ENCODE measurements around the gene USP9X.
"Not testable (repeated sequence)": the region's sequence is repeated elsewhere in the genome, so short reads cannot be mapped to it uniquely, and the experiment has no call there.

The USP9X gene

DNA sequence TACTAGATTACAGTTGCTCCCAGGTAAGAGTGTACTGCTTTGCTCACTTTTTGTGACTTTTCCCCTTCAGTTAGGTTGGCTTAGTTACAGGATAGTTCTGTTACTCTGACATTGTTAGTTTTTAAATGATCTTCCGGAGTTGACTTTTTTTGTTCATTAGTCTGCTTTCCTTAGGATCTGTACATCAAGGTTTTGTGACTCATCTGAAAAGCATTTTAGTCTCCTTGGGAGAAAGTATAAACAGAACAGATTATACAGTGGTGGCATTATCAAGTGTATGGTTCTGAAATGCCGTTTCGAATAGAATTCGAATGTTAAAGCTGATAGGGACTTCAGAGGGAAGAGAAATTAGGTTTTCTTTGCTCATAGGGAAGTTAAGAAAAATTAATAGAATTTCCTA lies 63.3 kb downstream of the USP9X start:
- H3K4me1 ChIP-seq (ENCODE audit: control insufficient read depth, insufficient read depth, low read length) = no peaks in the 10 kb centered on the region
- WGBS (ENCODE audit: insufficient coverage, insufficient read length) = no CpG with 5 or more reads among the region's 4 CpGs
- no peak overlapping the region for H3K27ac ChIP-seq (ENCODE audit: low read length)
- H3K36me3 ChIP-seq (ENCODE audit: control insufficient read depth, insufficient read depth, low read length) = peaks cover 5% of the 10 kb centered on the region; the same call in 1 of the 2 replicates
- DNase-seq (ENCODE audit: low read depth, low spot score) = no peak
- H3K9me3 ChIP-seq (ENCODE audit: control insufficient read depth, insufficient read depth, low read length) = no peaks in the 10 kb centered on the region
- H3K27me3 ChIP-seq (ENCODE audit: control insufficient read depth, insufficient read depth, low read length) = no peaks in the 10 kb centered on the region
- H3K4me3 ChIP-seq (ENCODE audit: low read length) = no peak overlapping the region

DNA sequence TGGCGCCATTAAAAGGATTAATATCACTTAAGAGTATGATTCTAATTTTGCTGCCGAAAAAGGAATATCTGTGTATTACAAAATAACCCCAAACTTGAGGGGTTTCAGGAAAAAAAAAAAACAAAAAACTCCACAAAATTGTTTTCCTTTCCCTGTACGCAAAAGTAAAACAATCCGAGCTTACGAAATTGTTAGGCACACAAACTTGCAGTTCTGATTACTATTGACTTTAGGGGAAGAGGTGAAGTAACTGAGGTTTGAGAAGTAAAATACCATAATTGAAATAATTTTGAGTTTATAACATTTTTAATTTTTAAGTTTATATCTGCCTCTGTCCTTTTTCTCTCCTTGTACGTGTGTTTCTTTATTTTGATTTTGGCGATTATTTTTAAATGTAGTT lies 64.8 kb downstream of the USP9X start:
- Histone ChIP-seq H3K36me3 (ENCODE audit: control insufficient read depth, insufficient read depth, low read length) (peaks cover 5% of the 10 kb centered on the region; the same call in 1 of the 2 replicates), H3K4me1 (ENCODE audit: control insufficient read depth, insufficient read depth, low read length) (no peaks in the 10 kb centered on the region), H3K9me3 (ENCODE audit: control insufficient read depth, insufficient read depth, low read length) (no peaks in the 10 kb centered on the region), H3K4me3 (ENCODE audit: low read length) (no peak overlapping the region), H3K27ac (ENCODE audit: low read length) (no peak overlapping the region), H3K27me3 (ENCODE audit: control insufficient read depth, insufficient read depth, low read length) (no peaks in the 10 kb centered on the region)
- no peak for DNase-seq (ENCODE audit: low read depth, low spot score)
- no CpG with 5 or more reads among the region's 7 CpGs for WGBS (ENCODE audit: insufficient coverage, insufficient read length)

DNA sequence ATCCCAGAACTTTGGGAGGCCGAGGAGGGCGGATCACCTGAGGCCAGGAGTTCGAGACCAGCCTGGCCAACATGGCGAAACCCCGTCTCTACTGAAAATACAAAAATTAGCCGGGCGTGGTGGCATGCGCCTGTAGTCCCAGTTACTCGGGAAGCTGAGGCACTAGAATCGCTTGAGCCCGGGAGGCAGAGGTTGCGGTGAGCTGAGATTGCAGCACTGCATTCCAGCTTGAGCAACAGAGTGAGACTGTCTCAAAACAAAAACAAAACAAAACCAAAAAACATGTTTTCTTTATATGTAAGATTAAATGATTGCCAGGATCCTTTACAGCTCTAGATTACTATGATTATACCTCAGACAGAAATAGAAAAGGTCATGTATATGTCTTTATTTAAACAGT lies 66.5 kb downstream of the USP9X start:
- not testable (repeated sequence) for DNase-seq (ENCODE audit: low read depth, low spot score); H3K27me3 ChIP-seq (ENCODE audit: control insufficient read depth, insufficient read depth, low read length); H3K27ac ChIP-seq (ENCODE audit: low read length); H3K9me3 ChIP-seq (ENCODE audit: control insufficient read depth, insufficient read depth, low read length); H3K4me3 ChIP-seq (ENCODE audit: low read length); H3K4me1 ChIP-seq (ENCODE audit: control insufficient read depth, insufficient read depth, low read length)
- WGBS (ENCODE audit: insufficient coverage, insufficient read length) = no CpG with 5 or more reads among the region's 12 CpGs
- H3K36me3 ChIP-seq (ENCODE audit: control insufficient read depth, insufficient read depth, low read length) = peaks cover 13% of the 10 kb centered on the region; the same call in 1 of the 2 replicates

DNA sequence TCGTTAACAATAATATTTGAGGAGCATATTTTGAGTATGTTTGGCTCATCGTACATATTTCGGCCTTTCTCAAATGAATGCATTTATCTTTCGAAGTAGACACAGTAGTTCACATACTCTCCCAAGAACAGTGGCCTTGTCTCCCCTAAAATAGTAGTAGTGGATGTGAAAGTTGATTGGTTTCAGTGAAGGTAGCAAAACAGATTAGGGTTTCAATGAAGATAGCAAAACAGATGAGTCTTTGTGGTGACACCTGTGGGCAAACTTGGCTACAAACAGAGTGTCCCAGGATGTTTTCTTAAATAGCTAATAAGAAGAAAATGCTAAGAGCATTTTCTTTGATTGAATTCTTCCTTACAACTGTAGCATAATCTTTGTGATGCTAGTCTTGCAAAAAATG lies 67.0 kb downstream of the USP9X start:
- DNase-seq (ENCODE audit: low read depth, low spot score) = no peak
- Histone ChIP-seq H3K27me3 (ENCODE audit: control insufficient read depth, insufficient read depth, low read length) (no peaks in the 10 kb centered on the region), H3K9me3 (ENCODE audit: control insufficient read depth, insufficient read depth, low read length) (no peaks in the 10 kb centered on the region), H3K27ac (ENCODE audit: low read length) (no peak overlapping the region), H3K4me3 (ENCODE audit: low read length) (no peak overlapping the region), H3K36me3 (ENCODE audit: control insufficient read depth, insufficient read depth, low read length) (peaks cover 17% of the 10 kb centered on the region; the same call in 1 of the 2 replicates), H3K4me1 (ENCODE audit: control insufficient read depth, insufficient read depth, low read length) (no peaks in the 10 kb centered on the region)
- WGBS (ENCODE audit: insufficient coverage, insufficient read length) = no CpG with 5 or more reads among the region's 4 CpGs

DNA sequence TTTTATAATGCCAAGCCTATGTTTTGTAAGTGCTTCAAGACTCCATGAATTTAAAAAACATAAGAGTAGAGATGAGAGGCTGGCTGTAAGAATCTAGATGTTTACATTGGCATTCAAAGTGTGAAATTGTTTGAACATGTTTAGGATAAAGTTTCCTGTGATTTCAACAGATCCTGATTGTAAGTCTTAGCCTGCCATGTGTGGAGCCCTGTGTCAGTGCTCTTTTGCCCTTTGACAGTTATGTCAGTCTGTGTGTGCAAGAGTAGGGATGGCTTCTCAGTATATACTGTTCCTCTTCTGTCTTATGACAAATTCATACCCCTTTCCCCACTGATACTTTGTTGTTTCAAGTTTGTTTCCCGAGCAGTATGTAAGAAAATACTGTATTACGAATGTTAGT lies 68.2 kb downstream of the USP9X start:
- DNase-seq (ENCODE audit: low read depth, low spot score) = no peak
- H3K36me3 ChIP-seq (ENCODE audit: control insufficient read depth, insufficient read depth, low read length) = peaks cover 14% of the 10 kb centered on the region; the same call in 1 of the 2 replicates
- WGBS (ENCODE audit: insufficient coverage, insufficient read length) = no CpG with 5 or more reads among the region's 2 CpGs

DNA sequence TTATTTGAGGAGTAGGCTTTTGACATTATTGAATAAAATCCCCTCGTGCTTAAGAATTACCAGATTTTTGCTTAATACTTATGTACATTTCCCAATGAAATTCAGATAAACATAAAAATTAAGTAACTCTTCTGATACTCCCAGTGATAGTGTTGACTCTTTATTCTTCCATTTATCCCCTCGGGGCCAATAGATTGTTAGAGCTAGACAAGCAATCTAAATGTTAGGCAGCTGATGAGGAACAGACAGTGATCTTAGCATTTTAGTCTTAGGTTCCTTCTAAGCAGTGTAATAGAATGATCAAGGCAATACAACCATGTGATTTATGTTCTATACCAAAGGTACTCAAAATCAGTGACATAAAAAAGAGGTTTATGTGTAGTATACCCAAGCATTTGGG lies 68.7 kb downstream of the USP9X start:
- Histone ChIP-seq H3K4me1 (ENCODE audit: control insufficient read depth, insufficient read depth, low read length) (no peaks in the 10 kb centered on the region), H3K36me3 (ENCODE audit: control insufficient read depth, insufficient read depth, low read length) (peaks cover 12% of the 10 kb centered on the region; the same call in 1 of the 2 replicates), H3K9me3 (ENCODE audit: control insufficient read depth, insufficient read depth, low read length) (no peaks in the 10 kb centered on the region), H3K4me3 (ENCODE audit: low read length) (no peak overlapping the region), H3K27ac (ENCODE audit: low read length) (no peak overlapping the region), H3K27me3 (ENCODE audit: control insufficient read depth, insufficient read depth, low read length) (no peaks in the 10 kb centered on the region)
- WGBS (ENCODE audit: insufficient coverage, insufficient read length) = no CpG with 5 or more reads among the region's 2 CpGs
- DNase-seq (ENCODE audit: low read depth, low spot score) = no peak

More for the DNA sequence above, 68.2 kb downstream of the USP9X start:
- Histone ChIP-seq H3K27ac (ENCODE audit: low read length) (no peak overlapping the region), H3K4me3 (ENCODE audit: low read length) (no peak overlapping the region), H3K4me1 (ENCODE audit: control insufficient read depth, insufficient read depth, low read length) (no peaks in the 10 kb centered on the region), H3K27me3 (ENCODE audit: control insufficient read depth, insufficient read depth, low read length) (no peaks in the 10 kb centered on the region), H3K9me3 (ENCODE audit: control insufficient read depth, insufficient read depth, low read length) (no peaks in the 10 kb centered on the region)

DNA sequence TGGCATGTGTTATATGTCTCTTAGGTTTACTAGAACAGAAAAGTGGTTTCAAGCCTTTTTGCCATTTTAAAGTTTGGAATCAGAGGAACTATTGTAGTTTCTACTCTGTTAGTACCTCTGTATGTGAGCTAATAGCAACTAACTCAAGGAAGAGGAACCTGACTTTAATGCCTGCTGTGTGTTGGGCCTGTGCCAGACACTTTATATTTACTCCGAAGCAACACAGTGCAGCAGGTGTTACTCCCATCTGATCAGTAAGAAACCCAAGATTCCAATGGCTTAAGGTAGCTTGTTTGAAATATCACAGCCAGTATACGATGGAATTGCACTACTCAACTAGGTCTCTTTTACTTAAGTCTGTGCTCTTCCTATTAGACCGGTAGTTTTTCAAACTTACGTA lies 79.2 kb downstream of the USP9X start:
- H3K4me1 ChIP-seq (ENCODE audit: control insufficient read depth, insufficient read depth, low read length) = no peaks in the 10 kb centered on the region
- H3K9me3 ChIP-seq (ENCODE audit: control insufficient read depth, insufficient read depth, low read length) = no peaks in the 10 kb centered on the region
- DNase-seq (ENCODE audit: low read depth, low spot score) = no peak
- WGBS (ENCODE audit: insufficient coverage, insufficient read length) = no CpG with 5 or more reads among the region's 4 CpGs
- H3K27ac ChIP-seq (ENCODE audit: low read length) = no peak overlapping the region
- H3K4me3 ChIP-seq (ENCODE audit: low read length) = no peak overlapping the region
- H3K36me3 ChIP-seq (ENCODE audit: control insufficient read depth, insufficient read depth, low read length) = peaks cover 2% of the 10 kb centered on the region; the same call in 1 of the 2 replicates
- H3K27me3 ChIP-seq (ENCODE audit: control insufficient read depth, insufficient read depth, low read length) = no peaks in the 10 kb centered on the region

- DNase-seq (ENCODE audit: low read depth, low spot score) = no peak
- Histone ChIP-seq H3K9me3 (ENCODE audit: control insufficient read depth, insufficient read depth, low read length) (no peaks in the 10 kb centered on the region), H3K27me3 (ENCODE audit: control insufficient read depth, insufficient read depth, low read length) (no peaks in the 10 kb centered on the region), H3K4me3 (ENCODE audit: low read length) (no peak overlapping the region), H3K36me3 (ENCODE audit: control insufficient read depth, insufficient read depth, low read length) (peaks cover 5% of the 10 kb centered on the region; the same call in 1 of the 2 replicates), H3K27ac (ENCODE audit: low read length) (no peak overlapping the region), H3K4me1 (ENCODE audit: control insufficient read depth, insufficient read depth, low read length) (no peaks in the 10 kb centered on the region)
- no CpG with 5 or more reads among the region's 4 CpGs for WGBS (ENCODE audit: insufficient coverage, insufficient read length)
Measured at GRCh38 chrX:41167888-41168287, 82.6 kb downstream of the USP9X start.

DNA sequence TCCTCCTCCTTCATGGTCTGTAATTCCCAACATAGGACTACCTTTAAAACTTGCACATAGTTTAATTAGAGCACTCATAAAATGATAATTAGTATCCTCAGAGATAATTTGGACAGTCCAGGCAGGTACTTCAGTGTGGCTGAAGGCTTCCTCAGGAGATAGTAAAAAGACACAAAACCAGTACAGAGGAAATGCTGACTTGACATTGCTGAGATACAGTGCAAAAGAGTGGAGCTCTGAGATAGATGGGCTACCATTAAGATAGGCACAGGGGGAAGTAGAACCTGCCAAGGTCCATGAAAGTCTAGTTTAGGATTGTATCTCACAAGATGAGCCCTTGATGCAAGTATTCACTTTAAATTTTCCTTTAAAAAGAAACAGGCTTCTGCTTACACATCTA lies 91.0 kb downstream of the USP9X start:
- no peaks in the 10 kb centered on the region for H3K9me3 ChIP-seq (ENCODE audit: control insufficient read depth, insufficient read depth, low read length)
- H3K4me3 ChIP-seq (ENCODE audit: low read length) = no peak overlapping the region
- peaks cover 3% of the 10 kb centered on the region; the same call in 1 of the 2 replicates for H3K36me3 ChIP-seq (ENCODE audit: control insufficient read depth, insufficient read depth, low read length)
- DNase-seq (ENCODE audit: low read depth, low spot score) = no peak
- H3K27me3 ChIP-seq (ENCODE audit: control insufficient read depth, insufficient read depth, low read length) = no peaks in the 10 kb centered on the region
- no peaks in the 10 kb centered on the region for H3K4me1 ChIP-seq (ENCODE audit: control insufficient read depth, insufficient read depth, low read length)
- no peak overlapping the region for H3K27ac ChIP-seq (ENCODE audit: low read length)

GRCh38 chrX:41177297-41177696 lies 92.1 kb downstream of the USP9X start:
- no peaks in the 10 kb centered on the region for H3K9me3 ChIP-seq (ENCODE audit: control insufficient read depth, insufficient read depth, low read length)
- H3K4me1 ChIP-seq (ENCODE audit: control insufficient read depth, insufficient read depth, low read length) = no peaks in the 10 kb centered on the region
- no peak overlapping the region for H3K27ac ChIP-seq (ENCODE audit: low read length)
- no peak for DNase-seq (ENCODE audit: low read depth, low spot score)
- WGBS (ENCODE audit: insufficient coverage, insufficient read length) = no CpG with 5 or more reads among the region's 3 CpGs
- peaks cover 6% of the 10 kb centered on the region; the same call in 1 of the 2 replicates for H3K36me3 ChIP-seq (ENCODE audit: control insufficient read depth, insufficient read depth, low read length)
- H3K4me3 ChIP-seq (ENCODE audit: low read length) = no peak overlapping the region
- H3K27me3 ChIP-seq (ENCODE audit: control insufficient read depth, insufficient read depth, low read length) = no peaks in the 10 kb centered on the region

- WGBS (ENCODE audit: insufficient coverage, insufficient read length) = no CpG with 5 or more reads among the region's 7 CpGs
- H3K27ac ChIP-seq (ENCODE audit: low read length) = no peak overlapping the region
- no peak overlapping the region for H3K4me3 ChIP-seq (ENCODE audit: low read length)
- no peak for DNase-seq (ENCODE audit: low read depth, low spot score)
- no peaks in the 10 kb centered on the region for H3K27me3 ChIP-seq (ENCODE audit: control insufficient read depth, insufficient read depth, low read length)
- no peaks in the 10 kb centered on the region for H3K9me3 ChIP-seq (ENCODE audit: control insufficient read depth, insufficient read depth, low read length)
- peaks cover 6% of the 10 kb centered on the region; the same call in 1 of the 2 replicates for H3K36me3 ChIP-seq (ENCODE audit: control insufficient read depth, insufficient read depth, low read length)
- no peaks in the 10 kb centered on the region for H3K4me1 ChIP-seq (ENCODE audit: control insufficient read depth, insufficient read depth, low read length)
Measured at GRCh38 chrX:41178201-41178600, 93.0 kb downstream of the USP9X start.

Data from iPS DF 6.9 (cell line).